H1 (cell line): ENCODE results near the gene UBE2I. TPM values are rescaled to one million over a fixed set of nuclear protein-coding genes. Genes with fewer than 3 reads are reported as not detected.

Experiments used
- CTCF ChIA-PET: fragments of 300-600 bp; sonication (Branson Sonifier 250); formaldehyde crosslinking; loops from one replicate; lab custom pipeline; 2021; ENCODE audit not compliant: partially characterized antibody; lab: Charles Lee
- POLR2A ChIA-PET: fragments of 300-600 bp; sonication (Branson Sonifier 250); formaldehyde crosslinking; loops from one replicate; lab custom pipeline; 2021; ENCODE audit warnings: inconsistent platforms; ENCODE audit not compliant: partially characterized antibody; lab: Charles Lee
- DNase-seq, 2 experiments: peaks; one replicate each; pipeline versions ENCODE4 v3.0.0 to v3.0.0-alpha.2; 2010 to 2022; ENCODE audit warnings: low spot score in 2 of 2, low read depth in 1 of 2, mixed read lengths in 1 of 2
- FAIRE-seq: peaks from 2 replicates; lab custom pipeline; 2011; peaks lifted over from hg19 to GRCh38; lab: Jason Lieb, UNC
- H2AFZ ChIP-seq: 2 replicates; pipeline ENCODE4 v1.8.1; 2012; ENCODE audit warnings: low read length, inconsistent platforms
- H2AK5ac ChIP-seq: 2 replicates; pipeline ENCODE4 v1.6.1; 2013; ENCODE audit warnings: low read depth, low read length
- H2BK120ac ChIP-seq: replicated peaks from 2 replicates; pipeline ENCODE3; 2013; ENCODE audit warnings: low read depth, low read length, inconsistent platforms
- H2BK12ac ChIP-seq: 2 replicates; pipeline ENCODE4 v1.6.1; 2013; ENCODE audit warnings: low read depth, low read length
- H2BK15ac ChIP-seq: 2 replicates; pipeline ENCODE4 v1.6.1; 2013; ENCODE audit warnings: low read length
- H2BK20ac ChIP-seq: 2 replicates; pipeline ENCODE4 v1.6.1; 2013; ENCODE audit warnings: low read length
- H2BK5ac ChIP-seq: 2 replicates; pipeline ENCODE4 v1.6.1; 2013; ENCODE audit warnings: low read depth, low read length
- H3K14ac ChIP-seq: 2 replicates; pipeline ENCODE4 v1.6.1; 2013; ENCODE audit warnings: inconsistent platforms; ENCODE audit not compliant: insufficient read length
- H3K18ac ChIP-seq: 2 replicates; pipeline ENCODE4 v1.6.1; 2013; ENCODE audit warnings: low read length; ENCODE audit errors: extremely low read depth
- H3K23ac ChIP-seq: 2 replicates; pipeline ENCODE4 v1.6.1; 2013; ENCODE audit warnings: inconsistent platforms; ENCODE audit not compliant: insufficient read length
- H3K23me2 ChIP-seq: 2 replicates; pipeline ENCODE4 v1.6.1; 2013; ENCODE audit warnings: low read depth, low read length
- H3K27ac ChIP-seq: 2 replicates; pipeline ENCODE4 v1.6.1; 2011; ENCODE audit warnings: low read depth, low read length, inconsistent platforms
- H3K27me3 ChIP-seq, 4 experiments: replicated peaks in 1 of 4; 1 replicate in 1 of 4; 2 replicates in 3 of 4; pipeline versions ENCODE4 v1.6.1 to v1.8.1; 2011 to 2013; ENCODE audit warnings: low read length in 3 of 4, mild to moderate bottlenecking in 3 of 4, inconsistent platforms in 2 of 4, mixed read lengths in 2 of 4, moderate library complexity in 1 of 4; ENCODE audit not compliant: control insufficient read depth in 3 of 4, insufficient read depth in 3 of 4; ENCODE audit errors: extremely low read depth in 1 of 4
- H3K36me3 ChIP-seq, 4 experiments: 2 replicates each; pipeline versions ENCODE4 v1.6.1 to v1.8.1; 2011 to 2013; ENCODE audit warnings: mild to moderate bottlenecking in 4 of 4, low read length in 3 of 4, moderate library complexity in 2 of 4, control low read depth in 1 of 4, inconsistent platforms in 1 of 4; ENCODE audit not compliant: insufficient read depth in 4 of 4, control insufficient read depth in 2 of 4
- H3K4ac ChIP-seq: replicated peaks from 2 replicates; pipeline ENCODE3; 2013; ENCODE audit warnings: low read length, low read depth, mixed read lengths, inconsistent platforms; ENCODE audit not compliant: insufficient read length
- H3K4me1 ChIP-seq, 4 experiments: replicated peaks in 1 of 4; 1 replicate in 1 of 4; 2 replicates in 3 of 4; pipeline versions ENCODE4 v1.6.1 to v1.8.1; 2011 to 2013; ENCODE audit warnings: low read length in 3 of 4, inconsistent platforms in 2 of 4, mixed read lengths in 1 of 4; ENCODE audit not compliant: insufficient read depth in 4 of 4, control insufficient read depth in 3 of 4
- H3K4me2 ChIP-seq, 2 experiments: 2 replicates each; pipeline versions ENCODE4 v1.6.1 to v1.8.1; 2011 to 2013; ENCODE audit warnings: low read depth in 2 of 2, low read length in 2 of 2, control low read depth in 1 of 2, inconsistent platforms in 1 of 2, mild to moderate bottlenecking in 1 of 2; ENCODE audit not compliant: insufficient read depth in 1 of 2
- H3K4me3 ChIP-seq, 4 experiments: fragments of 200-600, 300-600 bp in 1 of 4; sonication (generic), shearing (Covaris generic), sonication (Bioruptor Twin) in 1 of 4; 2 replicates each; pipeline versions ENCODE4 v1.5.1 to v1.8.1; 2011 to 2016; ENCODE audit warnings: low read length in 4 of 4, low read depth in 3 of 4, control low read depth in 2 of 4, inconsistent platforms in 2 of 4, mild to moderate bottlenecking in 2 of 4, mixed read lengths in 1 of 4, moderate library complexity in 1 of 4; ENCODE audit not compliant: insufficient read depth in 2 of 4; ENCODE audit errors: extremely low read depth in 1 of 4
- H3K56ac ChIP-seq: replicated peaks from 2 replicates; pipeline ENCODE3; 2013; ENCODE audit warnings: low read depth, mild to moderate bottlenecking, mixed read lengths, low read length, inconsistent platforms; ENCODE audit not compliant: insufficient read length
- H3K79me1 ChIP-seq: 2 replicates; pipeline ENCODE4 v1.6.1; 2013; ENCODE audit warnings: low read depth, low read length, control low read depth
- H3K79me2 ChIP-seq, 2 experiments: 2 replicates each; pipeline versions ENCODE4 v1.6.1 to v1.8.1; 2012 to 2013; ENCODE audit warnings: low read length in 2 of 2, mild to moderate bottlenecking in 2 of 2, inconsistent platforms in 1 of 2; ENCODE audit not compliant: insufficient read depth in 2 of 2, control insufficient read depth in 1 of 2
- H3K9ac ChIP-seq, 4 experiments: replicated peaks in 1 of 4; 1 replicate in 1 of 4; 2 replicates in 3 of 4; pipeline versions ENCODE4 v1.6.1 to v1.8.1; 2011 to 2013; ENCODE audit warnings: low read depth in 3 of 4, low read length in 3 of 4, control low read depth in 2 of 4, mild to moderate bottlenecking in 2 of 4, moderate library complexity in 2 of 4, inconsistent platforms in 1 of 4; ENCODE audit errors: extremely low read depth in 1 of 4
- H3K9me3 ChIP-seq, 2 experiments: 2 replicates each; pipeline versions ENCODE4 v1.6.1 to v1.8.1; 2012 to 2013; ENCODE audit warnings: mild to moderate bottlenecking in 2 of 2, moderate library complexity in 2 of 2, control low read depth in 1 of 2, inconsistent platforms in 1 of 2, low read depth in 1 of 2, low read length in 1 of 2, mixed read lengths in 1 of 2; ENCODE audit not compliant: insufficient read depth in 2 of 2
- H4K20me1 ChIP-seq, 2 experiments: replicated peaks in 1 of 2; 2 replicates each; pipeline versions ENCODE3 to v1.8.1; 2011 to 2013; ENCODE audit warnings: inconsistent platforms in 2 of 2, low read length in 2 of 2, mild to moderate bottlenecking in 1 of 2; ENCODE audit not compliant: insufficient read depth in 2 of 2, control insufficient read depth in 1 of 2
- H4K5ac ChIP-seq: 2 replicates; pipeline ENCODE4 v1.6.1; 2013; ENCODE audit warnings: low read length, low read depth, mixed read lengths, inconsistent platforms; ENCODE audit not compliant: insufficient read length
- H4K8ac ChIP-seq: 2 replicates; pipeline ENCODE4 v1.8.0; 2013; ENCODE audit warnings: mild to moderate bottlenecking, moderate library complexity, low read length, inconsistent platforms; ENCODE audit not compliant: insufficient read depth; ENCODE audit errors: extremely low read depth
- H4K91ac ChIP-seq: replicated peaks from 2 replicates; pipeline ENCODE3; 2013; ENCODE audit warnings: low read length, mixed read lengths, inconsistent platforms; ENCODE audit not compliant: insufficient read length
- ATF2 ChIP-seq: IDR thresholded peaks from 2 replicates; pipeline ENCODE4 v1.6.1; 2012; ENCODE audit warnings: low read length, inconsistent platforms
- GABPA ChIP-seq: IDR thresholded peaks from 2 replicates; pipeline ENCODE4 v1.6.1; 2011; ENCODE audit warnings: mild to moderate bottlenecking, low read length, moderate library complexity, borderline replicate concordance; ENCODE audit not compliant: insufficient read depth
- NRF1 ChIP-seq: IDR thresholded peaks from 2 replicates; pipeline ENCODE4 v1.6.1; 2011; ENCODE audit warnings: mild to moderate bottlenecking, low read depth, low read length, improper control_type of control experiment
- RXRA ChIP-seq: IDR thresholded peaks from 2 replicates; pipeline ENCODE4 v1.6.1; 2011; ENCODE audit warnings: low read depth, mild to moderate bottlenecking, low read length, moderate library complexity; ENCODE audit not compliant: insufficient read depth
- SP1 ChIP-seq: IDR thresholded peaks from 2 replicates; pipeline ENCODE4 v1.6.1; 2011; ENCODE audit warnings: low read depth, low read length
- SP2 ChIP-seq: IDR thresholded peaks from 2 replicates; pipeline ENCODE4 v1.6.1; 2012; ENCODE audit warnings: mild to moderate bottlenecking, low read length, inconsistent platforms
- TEAD4 ChIP-seq: IDR thresholded peaks from 2 replicates; pipeline ENCODE4 v1.6.1; 2012; ENCODE audit warnings: low read depth, low read length, inconsistent platforms, mixed read lengths
- WGBS, 2 experiments: shearing (Covaris generic) in 1 of 2; methylation state at CpG; one replicate each; pipeline versions ENCODE4 v1.1.6 to v1.1.7; 2013 to 2015; ENCODE audit warnings: low lambda C conversion rate in 2 of 2, mixed read lengths in 2 of 2, inconsistent platforms in 1 of 2, low coverage in 1 of 2, missing lambda C conversion rate in 1 of 2; ENCODE audit not compliant: insufficient replicate concordance in 2 of 2, insufficient coverage in 1 of 2, insufficient read length in 1 of 2; ENCODE audit errors: extremely low coverage in 1 of 2, missing lambda C conversion rate in 1 of 2; 5-methylcytosine and 5-hydroxymethylcytosine counted together
- polyA plus RNA-seq, 7 experiments: library from polyadenylated mRNA; depleted of rRNA in 3 of 7; stranded (reverse) in 5 of 7; unstranded in 2 of 7; fragments of >200 nt in 5 of 7; fragments of 200-250 nt in 2 of 7; gene quantifications; 1 replicate in 5 of 7; 2 replicates in 1 of 7; 4 replicates in 1 of 7; pipeline versions ENCODE4 v1.2.1 to v1.2.3, GENCODE V29; 2011 to 2013; ENCODE audit warnings: missing spikeins in 2 of 7, mixed read lengths in 2 of 7
- total RNA-seq: library from RNA; stranded (reverse); fragmentation: NEBNext Ultra II Directional; extraction: Animal tissue kit (Norgen Biotek cat#: 25700); gene quantifications from 2 replicates; pipeline ENCODE4 v1.2.1, GENCODE V29; 2021
- TF ChIP-seq, protein P1 (sequence below), 3 experiments: IDR thresholded peaks; 1 replicate in 2 of 3; 2 replicates in 1 of 3; pipeline versions ENCODE4 v1.5.1 to v1.6.1; 2011; ENCODE audit warnings: low read length in 3 of 3, mild to moderate bottlenecking in 3 of 3, inconsistent platforms in 2 of 3, low read depth in 1 of 3, moderate library complexity in 1 of 3; ENCODE audit not compliant: insufficient read depth in 1 of 3; ENCODE audit errors: control extremely low read depth in 1 of 3
- TF ChIP-seq, protein P2 (sequence below): IDR thresholded peaks from 2 replicates; pipeline ENCODE4 v1.6.1; 2012; ENCODE audit warnings: inconsistent platforms

The UBE2I gene
- total and polyA plus RNA-seq, 2 of the 8 experiments (the other 6 are each of a cell fraction or from before 2014, with no cell fraction given), result 148 to 268 TPM

DNA sequence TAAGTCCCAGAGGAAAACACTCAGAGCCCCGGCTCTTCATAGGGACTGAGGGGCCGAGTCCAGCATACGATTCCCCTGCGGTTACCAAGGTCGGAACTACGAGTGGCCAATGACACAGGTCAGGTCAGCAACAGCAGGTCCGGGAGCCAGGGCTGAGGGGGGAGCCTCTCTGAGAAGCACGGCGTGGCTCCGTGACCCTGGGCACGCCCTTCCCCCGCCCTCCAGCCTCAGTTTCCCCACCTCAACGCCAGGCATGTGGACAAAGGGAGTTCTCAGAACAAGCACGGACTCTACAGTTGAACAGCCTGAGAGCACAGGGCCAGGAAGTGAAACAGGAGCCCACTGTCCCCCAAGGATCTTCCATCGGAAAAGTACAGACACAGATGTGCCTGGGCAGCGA, 27.9 kb upstream of the UBE2I start:
- Histone ChIP-seq H4K5ac (no peak overlapping the region), H3K79me2 (no peaks in the 10 kb centered on the region), H3K27ac (no peak overlapping the region), H2BK15ac (no peak overlapping the region), H4K20me1 (no peaks in the 10 kb centered on the region), H4K91ac (no peak overlapping the region), H3K56ac (no peak overlapping the region), H2AFZ (no peak overlapping the region), H3K4ac (no peak overlapping the region), H2BK12ac (no peak overlapping the region), H3K27me3 (0 out of 7 replicates have a peak, but pooled peaks cover 0 to 2% (median 0%) of the 10 kb centered on the region in 4 experiments), H2BK120ac (no peak overlapping the region), H3K79me1 (no peaks in the 10 kb centered on the region), H4K8ac (no peak overlapping the region), H3K9me3 (no peaks in the 10 kb centered on the region), H3K23ac (no peak overlapping the region), H2AK5ac (no peak overlapping the region), H3K23me2 (no peaks in the 10 kb centered on the region), H3K36me3 (no peaks in the 10 kb centered on the region), H3K4me1 (peaks cover 0 to 24% (median 14%) of the 10 kb centered on the region in 4 experiments; a peak in 6 of 7 replicates), H2BK5ac (no peak overlapping the region), H3K4me2 (no peak overlapping the region), H3K18ac (no peak overlapping the region), H3K14ac (no peak overlapping the region), H2BK20ac (no peak overlapping the region), H3K4me3 (no peak overlapping the region), H3K9ac (no peak overlapping the region)
- 90% methylated on average over 16 of the region's 16 CpGs; no CpG with 5 or more reads in 1 of the 2 experiments for WGBS, 2 experiments
- FAIRE-seq, result no peak
- CTCF ChIA-PET, result no interaction called here
- DNase-seq, result no peak
- POLR2A ChIA-PET, result no interaction called here
- TF ChIP-seq, protein P1, sequence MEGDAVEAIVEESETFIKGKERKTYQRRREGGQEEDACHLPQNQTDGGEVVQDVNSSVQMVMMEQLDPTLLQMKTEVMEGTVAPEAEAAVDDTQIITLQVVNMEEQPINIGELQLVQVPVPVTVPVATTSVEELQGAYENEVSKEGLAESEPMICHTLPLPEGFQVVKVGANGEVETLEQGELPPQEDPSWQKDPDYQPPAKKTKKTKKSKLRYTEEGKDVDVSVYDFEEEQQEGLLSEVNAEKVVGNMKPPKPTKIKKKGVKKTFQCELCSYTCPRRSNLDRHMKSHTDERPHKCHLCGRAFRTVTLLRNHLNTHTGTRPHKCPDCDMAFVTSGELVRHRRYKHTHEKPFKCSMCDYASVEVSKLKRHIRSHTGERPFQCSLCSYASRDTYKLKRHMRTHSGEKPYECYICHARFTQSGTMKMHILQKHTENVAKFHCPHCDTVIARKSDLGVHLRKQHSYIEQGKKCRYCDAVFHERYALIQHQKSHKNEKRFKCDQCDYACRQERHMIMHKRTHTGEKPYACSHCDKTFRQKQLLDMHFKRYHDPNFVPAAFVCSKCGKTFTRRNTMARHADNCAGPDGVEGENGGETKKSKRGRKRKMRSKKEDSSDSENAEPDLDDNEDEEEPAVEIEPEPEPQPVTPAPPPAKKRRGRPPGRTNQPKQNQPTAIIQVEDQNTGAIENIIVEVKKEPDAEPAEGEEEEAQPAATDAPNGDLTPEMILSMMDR (IDR thresholded peaks at IDR 0.05; ENCODE audit: control extremely low read depth in 1 of 3, insufficient read depth in 1 of 3, low read depth in 1 of 3, low read length in 3 of 3), result no peak
- no peak for TF ChIP-seq NRF1
- TF ChIP-seq GABPA, result no peak
- no peak for TF ChIP-seq TEAD4
- TF ChIP-seq ATF2, result no peak
- no peak for TF ChIP-seq RXRA
- TF ChIP-seq SP2, result no peak
- TF ChIP-seq, protein P2, sequence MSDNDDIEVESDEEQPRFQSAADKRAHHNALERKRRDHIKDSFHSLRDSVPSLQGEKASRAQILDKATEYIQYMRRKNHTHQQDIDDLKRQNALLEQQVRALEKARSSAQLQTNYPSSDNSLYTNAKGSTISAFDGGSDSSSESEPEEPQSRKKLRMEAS, result no peak
- no peak for TF ChIP-seq SP1
